GM10248 (cell line): ENCODE measurements around the gene AMER1.

Source experiments
- CTCF ChIA-PET: fragments of 300-600 bp; sonication (Branson Sonifier 250); formaldehyde crosslinking; extraction: SDS; loops from one replicate; lab custom pipeline; 2021; ENCODE audit warnings: antibody characterized with exemption; lab: Yijun Ruan, JAX
- POLR2A ChIA-PET: fragments of 350-650 bp; sonication (Branson Sonifier 250); formaldehyde crosslinking; extraction: SDS; loops from one replicate; lab custom pipeline; 2020; ENCODE audit warnings: antibody characterized with exemption; lab: Yijun Ruan, JAX
- DNase-seq: peaks from one replicate; pipeline ENCODE4 v3.0.0; 2012; ENCODE audit errors: extremely low spot score
- TF ChIP-seq, protein P1 (sequence below): IDR thresholded peaks from 2 replicates; pipeline ENCODE4 v1.5.1; 2012; ENCODE audit warnings: mild to moderate bottlenecking, low read depth; ENCODE audit errors: extremely low read depth, missing control alignments, control extremely low read depth

The AMER1 gene

GRCh38 chrX:64151911-64152310, 53.6 kb downstream of the AMER1 start:
- POLR2A ChIA-PET, result no interaction called here
- CTCF ChIA-PET, result no interaction called here
- TF ChIP-seq, protein P1, sequence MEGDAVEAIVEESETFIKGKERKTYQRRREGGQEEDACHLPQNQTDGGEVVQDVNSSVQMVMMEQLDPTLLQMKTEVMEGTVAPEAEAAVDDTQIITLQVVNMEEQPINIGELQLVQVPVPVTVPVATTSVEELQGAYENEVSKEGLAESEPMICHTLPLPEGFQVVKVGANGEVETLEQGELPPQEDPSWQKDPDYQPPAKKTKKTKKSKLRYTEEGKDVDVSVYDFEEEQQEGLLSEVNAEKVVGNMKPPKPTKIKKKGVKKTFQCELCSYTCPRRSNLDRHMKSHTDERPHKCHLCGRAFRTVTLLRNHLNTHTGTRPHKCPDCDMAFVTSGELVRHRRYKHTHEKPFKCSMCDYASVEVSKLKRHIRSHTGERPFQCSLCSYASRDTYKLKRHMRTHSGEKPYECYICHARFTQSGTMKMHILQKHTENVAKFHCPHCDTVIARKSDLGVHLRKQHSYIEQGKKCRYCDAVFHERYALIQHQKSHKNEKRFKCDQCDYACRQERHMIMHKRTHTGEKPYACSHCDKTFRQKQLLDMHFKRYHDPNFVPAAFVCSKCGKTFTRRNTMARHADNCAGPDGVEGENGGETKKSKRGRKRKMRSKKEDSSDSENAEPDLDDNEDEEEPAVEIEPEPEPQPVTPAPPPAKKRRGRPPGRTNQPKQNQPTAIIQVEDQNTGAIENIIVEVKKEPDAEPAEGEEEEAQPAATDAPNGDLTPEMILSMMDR, result no peak

DNA sequence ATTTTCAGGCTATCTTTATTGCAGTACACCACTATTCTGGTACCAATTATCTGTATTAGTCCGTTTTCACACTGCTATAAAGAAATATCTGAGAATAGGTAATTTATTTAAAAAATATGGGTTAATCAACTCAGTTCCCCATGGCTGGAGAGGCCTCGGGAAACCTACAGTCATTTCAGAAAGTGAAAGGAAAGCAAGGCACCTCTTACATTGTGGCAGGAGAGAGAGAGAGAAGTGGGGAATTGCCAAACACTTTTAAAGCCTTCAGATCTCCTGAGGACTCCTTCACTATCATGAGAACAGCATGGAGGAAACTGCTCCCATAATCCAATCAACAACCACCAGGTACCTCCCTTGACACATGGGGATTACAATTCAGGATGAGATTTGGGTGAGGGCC, 54.7 kb downstream of the AMER1 start:
- POLR2A ChIA-PET, result no interaction called here
- no peak for DNase-seq
- TF ChIP-seq, protein P1, result no peak
- CTCF ChIA-PET, result no interaction called here

More at GRCh38 chrX:64151911-64152310, 53.6 kb downstream of the AMER1 start:
- no peak for DNase-seq
